Lung (tissue), 12 donors: Measurements from ENCODE around the gene PRDM16. TPM values are rescaled to one million over a fixed set of nuclear protein-coding genes. Genes with fewer than 3 reads are reported as not detected.

Experiments
- ATAC-seq: fragments of 200-7000 bp; cut with Tn5 transposase; one replicate; pipeline ENCODE4 v1.9.1; 2020; ENCODE audit warnings: moderate number of reproducible peaks; ENCODE audit not compliant: insufficient read depth, low FRiP score
- DNase-seq, 3 donors: peaks; one replicate each; pipeline ENCODE4 v3.0.0-alpha.2; 2013 to 2017
- H3K27ac ChIP-seq, 2 donors: one replicate each; pipeline ENCODE4 v1.5.1; 2013; ENCODE audit warnings: mild to moderate bottlenecking in 2 of 2, moderate library complexity in 2 of 2, control low read depth in 1 of 2, inconsistent platforms in 1 of 2, low read depth in 1 of 2, low read length in 1 of 2
- H3K27me3 ChIP-seq, 3 donors: one replicate each; pipeline ENCODE4 v1.5.1; 2013; ENCODE audit warnings: low read length in 2 of 3; ENCODE audit not compliant: control insufficient read depth in 3 of 3, insufficient read depth in 3 of 3
- H3K36me3 ChIP-seq, 4 donors: one replicate each; pipeline ENCODE4 v1.5.1; 2013; ENCODE audit warnings: low read length in 4 of 4, mild to moderate bottlenecking in 1 of 4, moderate library complexity in 1 of 4; ENCODE audit not compliant: control insufficient read depth in 4 of 4, insufficient read depth in 4 of 4
- H3K4me1 ChIP-seq, 5 donors: one replicate each; pipeline ENCODE4 v1.5.1; 2013; ENCODE audit warnings: low read length in 5 of 5, mild to moderate bottlenecking in 2 of 5, moderate library complexity in 1 of 5; ENCODE audit not compliant: control insufficient read depth in 5 of 5, insufficient read depth in 5 of 5
- H3K4me3 ChIP-seq: one replicate; pipeline ENCODE4 v1.5.1; 2013; ENCODE audit warnings: mild to moderate bottlenecking, control low read depth, moderate library complexity
- H3K9ac ChIP-seq, 2 donors: one replicate each; pipeline ENCODE4 v1.5.1; 2013; ENCODE audit warnings: low read length in 2 of 2, control low read depth in 1 of 2; ENCODE audit not compliant: insufficient read depth in 1 of 2
- H3K9me3 ChIP-seq, 4 donors: one replicate each; pipeline ENCODE4 v1.5.1; 2013; ENCODE audit warnings: low read length in 3 of 4, mild to moderate bottlenecking in 1 of 4, moderate library complexity in 1 of 4; ENCODE audit not compliant: control insufficient read depth in 4 of 4, insufficient read depth in 3 of 4
- CTCF ChIP-seq: IDR thresholded peaks from 2 replicates; pipeline ENCODE4 v1.5.1; 2012; ENCODE audit warnings: mild to moderate bottlenecking; ENCODE audit errors: control extremely low read depth, extremely low read depth
- WGBS, 2 donors: extraction: QIAGEN DNeasy Blood & Tissue Kit; methylation state at CpG; one replicate each; pipeline ENCODE4 v1.1.7; 2013; 5-methylcytosine and 5-hydroxymethylcytosine counted together
- polyA plus RNA-seq, 2 donors: library from polyadenylated mRNA; stranded (reverse); fragments of 200-250 nt; gene quantifications; one replicate each; pipeline ENCODE4 v1.2.1, GENCODE V29; 2013
- total RNA-seq, 2 donors: library from RNA; depleted of rRNA in 1 of 2; stranded (reverse); fragments of >200 nt in 1 of 2; gene quantifications; one replicate each; pipeline ENCODE4 v1.2.1, GENCODE V29; 2014 to 2021
- donor health status: control.
- donor health status: control.
- donor health status: Bipolar disorder and iron deficiency.
- donor health status: healthy.
- donor health status: DM: yes; HTN: yes; CAD: no.

PRDM16 gene
- total and polyA plus RNA-seq, 4 donors, result 2.4 to 36.5 (median 13.1) TPM

DNA sequence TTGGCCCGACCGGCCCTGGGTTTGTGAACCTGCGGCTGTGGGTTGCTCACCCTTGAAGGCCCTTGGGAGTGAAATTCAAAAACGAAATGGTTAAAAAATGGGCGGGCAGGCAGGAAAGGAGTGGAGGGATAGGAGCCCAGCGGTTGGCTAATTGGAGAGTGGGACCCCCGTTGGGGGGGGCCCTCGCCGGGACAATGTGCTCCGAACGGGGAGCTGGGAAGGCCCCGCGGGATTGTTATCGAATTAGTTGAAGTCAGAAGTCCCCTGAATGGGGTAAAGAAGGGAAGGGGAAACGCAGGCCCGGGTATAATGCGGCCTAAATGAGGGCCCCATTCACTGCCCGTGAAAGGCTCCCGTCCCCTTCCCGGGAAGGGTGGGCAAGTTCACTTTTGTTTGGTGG is 135.7 kb downstream of the PRDM16 start:
- H3K27ac ChIP-seq, result no peak overlapping the region
- ATAC-seq, result no peak

GRCh38 chr1:3205815-3206214 is 136.8 kb downstream of the PRDM16 start:
- 94 to 97% methylated on average over 13 of the region's 13 CpGs for WGBS, 2 donors
- H3K27me3 ChIP-seq, result no peaks in the 10 kb centered on the region
- no peaks in the 10 kb centered on the region for H3K36me3 ChIP-seq
- ATAC-seq, result no peak
- H3K4me3 ChIP-seq, result no peak overlapping the region
- H3K9me3 ChIP-seq, result no peaks in the 10 kb centered on the region
- no peak overlapping the region for H3K9ac ChIP-seq
- H3K4me1 ChIP-seq, result peaks cover 0 to 13% (median 4%) of the 10 kb centered on the region in 5 donors
- no peak overlapping the region for H3K27ac ChIP-seq
- TF ChIP-seq CTCF, result no peak
- no peak for DNase-seq

More for the DNA sequence above, 135.7 kb downstream of the PRDM16 start:
- H3K9me3 ChIP-seq, result no peaks in the 10 kb centered on the region
- no peak overlapping the region for H3K4me3 ChIP-seq
- WGBS, 2 donors, result 59 to 65% methylated on average over 20 of the region's 20 CpGs
- no peaks in the 10 kb centered on the region for H3K27me3 ChIP-seq
- no peak for DNase-seq
- H3K4me1 ChIP-seq, result peaks cover 0 to 13% (median 4%) of the 10 kb centered on the region in 5 donors
- no peak overlapping the region for H3K9ac ChIP-seq
- H3K36me3 ChIP-seq, result no peaks in the 10 kb centered on the region
- no peak for TF ChIP-seq CTCF

DNA sequence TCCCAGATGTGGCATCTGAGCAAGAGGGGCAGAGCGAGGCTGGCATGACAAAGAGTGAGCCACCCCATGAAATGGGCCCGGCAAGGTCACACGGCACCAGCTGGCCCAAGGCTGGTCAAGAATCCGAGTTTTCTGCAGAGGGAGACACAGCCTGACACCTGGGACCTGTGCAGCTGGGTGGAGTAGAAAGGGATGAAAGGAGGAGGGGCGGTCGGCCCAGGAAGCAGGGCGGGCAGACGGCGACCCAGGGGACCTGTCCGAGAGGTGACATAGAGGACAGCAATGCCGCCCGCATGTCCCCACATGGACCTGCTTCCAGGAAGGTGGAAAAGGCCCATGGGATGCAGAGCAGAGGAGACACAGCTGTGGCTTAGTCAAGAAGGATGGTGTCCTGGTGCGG is 137.7 kb downstream of the PRDM16 start:
- Histone ChIP-seq H3K9me3 (no peaks in the 10 kb centered on the region), H3K27ac (no peak overlapping the region), H3K4me1 (peaks cover 0 to 13% (median 4%) of the 10 kb centered on the region in 5 donors), H3K4me3 (no peak overlapping the region), H3K36me3 (no peaks in the 10 kb centered on the region), H3K9ac (no peak overlapping the region), H3K27me3 (no peaks in the 10 kb centered on the region)
- 92 to 96% methylated on average over 13 of the region's 13 CpGs for WGBS, 2 donors
- ATAC-seq (no peak), DNase-seq (no peak)
- TF ChIP-seq CTCF, result no peak

- H3K27me3 ChIP-seq, result no peaks in the 10 kb centered on the region
- 67 to 72% methylated on average over 26 of the region's 26 CpGs for WGBS, 2 donors
- no peaks in the 10 kb centered on the region for H3K9me3 ChIP-seq
- no peak overlapping the region for H3K4me3 ChIP-seq
- TF ChIP-seq CTCF, result no peak
- no peak overlapping the region for H3K9ac ChIP-seq
- H3K4me1 ChIP-seq, result peaks cover 0 to 13% (median 4%) of the 10 kb centered on the region in 5 donors
- DNase-seq (no peak), ATAC-seq (no peak)
- no peaks in the 10 kb centered on the region for H3K36me3 ChIP-seq
- no peak overlapping the region for H3K27ac ChIP-seq
These were observed 138.3 kb downstream of the PRDM16 start for GRCh38 chr1:3207217-3207848.
